HCT116 (cell line): ENCODE results near the gene NLRP12. TPM values are rescaled to one million over a fixed set of nuclear protein-coding genes. Genes with fewer than 3 reads are reported as not detected.

Experiments used
- ATAC-seq: fragments of 200-7000 bp; cut with Tn5 transposase; 2 replicates; pipeline ENCODE4 v1.9.1; 2020; ENCODE audit warnings: mild to moderate bottlenecking, moderate library complexity
- BruUV-seq: library from RNA; stranded (reverse); fragments of 400-500 nt; replicated peaks from 2 replicates; lab custom pipeline; 2021; lab: Mats Ljungman, UMichigan
- CTCF ChIA-PET: fragments of 300-600 bp; sonication (Branson Sonifier 250); formaldehyde crosslinking; loops from one replicate; lab custom pipeline; 2021; ENCODE audit warnings: antibody characterized with exemption; lab: Charles Lee
- POLR2A ChIA-PET: fragments of 300-600, 350-600 bp; sonication (Branson Sonifier 250); formaldehyde crosslinking; loops from one replicate; lab custom pipeline; 2021; ENCODE audit warnings: antibody characterized with exemption; lab: Charles Lee
- RAD21 ChIA-PET, 2 experiments: fragments of 300-600 bp; sonication (Branson Sonifier 250); formaldehyde crosslinking; loops; one replicate each; lab custom pipeline; 2023; ENCODE audit warnings: low total read pairs in 2 of 2; ENCODE audit not compliant: uncharacterized antibody in 2 of 2, unreplicated experiment in 2 of 2, low non-redundant PET in 1 of 2; lab: Charles Lee
- DNase-seq: peaks from one replicate; pipeline ENCODE4 v3.0.0-alpha.2; 2010; ENCODE audit warnings: low read depth, low spot score
- H2AFZ ChIP-seq: fragments of 200-600 bp; shearing (Covaris generic), sonication (generic); 2 replicates; pipeline ENCODE4 v1.6.1; 2017; ENCODE audit warnings: low read depth, mixed run types, mixed read lengths, antibody characterized with exemption, low read length; ENCODE audit not compliant: poor library complexity, severe bottlenecking
- H3K27ac ChIP-seq: 2 replicates; pipeline ENCODE4 v1.5.1; 2012; ENCODE audit warnings: low read depth, low read length
- H3K27me3 ChIP-seq: fragments of 200-600 bp; sonication (generic); 2 replicates; pipeline ENCODE4 v1.6.1; 2016; ENCODE audit warnings: mixed run types, low read length, mixed read lengths; ENCODE audit not compliant: insufficient read depth
- H3K36me3 ChIP-seq, 2 experiments: fragments of 200-500 bp in 1 of 2; fragments of 200-600 bp in 1 of 2; sonication (Bioruptor generic) in 1 of 2; sonication (generic) in 1 of 2; 2 replicates each; pipeline versions ENCODE4 v1.5.1 to v1.6.1; 2014 to 2016; ENCODE audit warnings: low read length in 2 of 2, inconsistent platforms in 1 of 2, mixed read lengths in 1 of 2, mixed run types in 1 of 2; ENCODE audit not compliant: insufficient read depth in 2 of 2, control insufficient read depth in 1 of 2
- H3K4me1 ChIP-seq, 2 experiments: fragments of 200-600 bp in 1 of 2; sonication (generic) in 1 of 2; 2 replicates each; pipeline versions ENCODE4 v1.5.1 to v1.6.1; 2012 to 2017; ENCODE audit warnings: low read length in 2 of 2, inconsistent platforms in 1 of 2, mild to moderate bottlenecking in 1 of 2, mixed read lengths in 1 of 2, mixed run types in 1 of 2, moderate library complexity in 1 of 2; ENCODE audit not compliant: insufficient read depth in 2 of 2, control insufficient read depth in 1 of 2
- H3K4me2 ChIP-seq: fragments of 200-600 bp; sonication (generic); 2 replicates; pipeline ENCODE4 v1.6.1; 2017; ENCODE audit warnings: mixed run types, low read length, mixed read lengths
- H3K4me3 ChIP-seq, 2 experiments: fragments of 200-600 bp in 1 of 2; sonication (generic) in 1 of 2; replicated peaks in 1 of 2; 2 replicates each; pipeline ENCODE4 v1.5.1; 2011 to 2016; ENCODE audit warnings: low read length in 2 of 2, control low read depth in 1 of 2, low read depth in 1 of 2, mild to moderate bottlenecking in 1 of 2, mixed read lengths in 1 of 2, mixed run types in 1 of 2
- H3K79me2 ChIP-seq: fragments of 200-600 bp; sonication (generic); 2 replicates; pipeline ENCODE4 v1.6.1; 2017; ENCODE audit warnings: mild to moderate bottlenecking, mixed run types, low read length, moderate library complexity, mixed read lengths; ENCODE audit not compliant: insufficient read depth
- H3K9ac ChIP-seq: fragments of 200-600 bp; sonication (generic); 2 replicates; pipeline ENCODE4 v1.6.1; 2016; ENCODE audit warnings: low read length, mixed read lengths
- H3K9me2 ChIP-seq: fragments of 200-600 bp; sonication (generic), shearing (Covaris generic); 2 replicates; pipeline ENCODE4 v1.6.1; 2017; ENCODE audit warnings: mixed run types, mild to moderate bottlenecking, moderate library complexity; ENCODE audit not compliant: insufficient read depth
- H3K9me3 ChIP-seq, 2 experiments: fragments of 200-500 bp in 1 of 2; fragments of 200-600 bp in 1 of 2; sonication (Bioruptor generic) in 1 of 2; sonication (generic) in 1 of 2; 2 replicates each; pipeline ENCODE4 v1.6.1; 2014 to 2017; ENCODE audit warnings: low read length in 2 of 2, mixed read lengths in 2 of 2, inconsistent platforms in 1 of 2, low read depth in 1 of 2, mild to moderate bottlenecking in 1 of 2, mixed run types in 1 of 2, moderate library complexity in 1 of 2; ENCODE audit not compliant: control insufficient read depth in 1 of 2, insufficient read depth in 1 of 2
- H4K20me1 ChIP-seq: fragments of 200-600 bp; sonication (generic), shearing (Covaris generic); 2 replicates; pipeline ENCODE4 v1.6.1; 2017; ENCODE audit warnings: mixed run types, mild to moderate bottlenecking, moderate library complexity; ENCODE audit not compliant: insufficient read depth
- ATF3 ChIP-seq: IDR thresholded peaks from 2 replicates; pipeline ENCODE4 v1.6.1; 2012
- CBX3 ChIP-seq: IDR thresholded peaks from 2 replicates; pipeline ENCODE4 v1.6.1; 2012; ENCODE audit warnings: low read depth
- CTCF ChIP-seq, 3 experiments: fragments of 200-600 bp in 1 of 3; sonication (generic) in 1 of 3; IDR thresholded peaks in 2 of 3; conservative IDR thresholded peaks in 1 of 3; 2 replicates each; pipeline ENCODE4 v1.5.1; 2012 to 2017; ENCODE audit warnings: low read depth in 2 of 3, low read length in 2 of 3, antibody characterized with exemption in 1 of 3, borderline replicate concordance in 1 of 3, control low read depth in 1 of 3, mild to moderate bottlenecking in 1 of 3, mixed read lengths in 1 of 3, mixed run types in 1 of 3, moderate library complexity in 1 of 3; ENCODE audit not compliant: insufficient read depth in 1 of 3
- EZH2 ChIP-seq: fragments of 200-600 bp; sonication (generic); IDR thresholded peaks from 2 replicates; pipeline ENCODE4 v1.6.1; 2017; ENCODE audit warnings: antibody characterized with exemption, mixed run types
- EZH2phosphoT487 ChIP-seq: fragments of 200-600 bp; IDR thresholded peaks from 2 replicates; pipeline ENCODE4 v1.6.1; 2018; ENCODE audit warnings: antibody characterized with exemption, borderline replicate concordance
- FOSL1 ChIP-seq: IDR thresholded peaks from 2 replicates; pipeline ENCODE4 v1.6.1; 2012; ENCODE audit warnings: low read depth
- RAD21 ChIP-seq: IDR thresholded peaks from 2 replicates; pipeline ENCODE4 v1.6.1; 2012; ENCODE audit warnings: low read depth, mild to moderate bottlenecking
- REST ChIP-seq: IDR thresholded peaks from 2 replicates; pipeline ENCODE4 v1.6.1; 2012; ENCODE audit warnings: low read depth
- SRF ChIP-seq: IDR thresholded peaks from 2 replicates; pipeline ENCODE4 v1.6.1; 2012; ENCODE audit warnings: low read depth
- ZFX ChIP-seq: fragments of 450-650 bp; IDR thresholded peaks from 2 replicates; pipeline ENCODE4 v1.6.1; 2017
- intact Hi-C: fragments of 100-400 bp; cut with micrococcal nuclease; formaldehyde crosslinking; loops from 2 replicates; pipeline ENCODE4 v1.10.0; 2022
- total RNA-seq: library from RNA; stranded (reverse); gene quantifications from one replicate; pipeline ENCODE4 v1.2.1, GENCODE V29; 2021; ENCODE audit not compliant: unreplicated experiment

NLRP12 gene
- total RNA-seq, 1 experiment from 2014 or later: 0.25 TPM

- Histone ChIP-seq H3K79me2 (no peaks in the 10 kb centered on the region), H2AFZ (peak overlapping the region; percentile 3), H3K9me2 (no peaks in the 10 kb centered on the region), H3K27ac (no peak overlapping the region), H3K4me2 (no peak overlapping the region; the same call in 1 of the 2 replicates), H3K27me3 (no peaks in the 10 kb centered on the region), H3K36me3 (no peaks in the 10 kb centered on the region), H3K9me3 (no peaks in the 10 kb centered on the region), H3K9ac (no peak overlapping the region), H3K4me1 (no peaks in the 10 kb centered on the region), H3K4me3 (no peak overlapping the region), H4K20me1 (no peaks in the 10 kb centered on the region)
- BruUV-seq: no TSS peak
- intact Hi-C loops: loop anchor here (1.0 kb wide), 1 partner anchor 20 kb away; no protein-coding TSS in a partner anchor
- RAD21 ChIA-PET: interaction anchor here in 1 of 2 experiments (1.3 kb wide), 1 partner anchor 20 kb away, joined by 3 read pairs; no protein-coding TSS in a partner anchor
- POLR2A ChIA-PET: no interaction called here
- CTCF ChIA-PET: interaction anchor here (1.7 kb wide), 1 partner anchor 20 kb away, joined by 6 read pairs; no protein-coding TSS in a partner anchor
- DNase-seq: peak; percentile 61
- peak; percentile 51 to 68 (median 65); a peak in 5 of 6 replicates for TF ChIP-seq CTCF (IDR thresholded peaks at IDR 0.05 in 2 of 3, conservative IDR thresholded peaks at IDR 0.05 in 1 of 3; ENCODE audit: borderline replicate concordance in 1 of 3, insufficient read depth in 1 of 3, low read depth in 2 of 3, low read length in 2 of 3)
- peak; percentile 67 for TF ChIP-seq RAD21
- TF ChIP-seq EZH2: no peak
- peak; percentile 78 for ATAC-seq
Measured at GRCh38 chr19:53772943-53773342, 51.2 kb downstream of the NLRP12 start.

GRCh38 chr19:53771144-53771543 lies 53.0 kb downstream of the NLRP12 start:
- Histone ChIP-seq H3K9me3 (peaks cover 0 to 3% of the 10 kb centered on the region in 2 experiments; a peak in 1 of 4 replicates), H4K20me1 (no peaks in the 10 kb centered on the region), H2AFZ (no peak overlapping the region), H3K36me3 (no peaks in the 10 kb centered on the region), H3K9ac (no peak overlapping the region), H3K79me2 (no peaks in the 10 kb centered on the region), H3K4me2 (no peak overlapping the region), H3K27me3 (no peaks in the 10 kb centered on the region), H3K9me2 (no peaks in the 10 kb centered on the region), H3K27ac (no peak overlapping the region), H3K4me3 (no peak overlapping the region), H3K4me1 (no peaks in the 10 kb centered on the region)
- no TSS peak for BruUV-seq
- ChIA-PET CTCF (interaction anchor here (1.0 to 1.7 kb wide), 2 partner anchors 22 to 253 kb away, joined by 3 to 6 read pairs; no protein-coding TSS in a partner anchor), RAD21 (no interaction called here), POLR2A (no interaction called here)
- intact Hi-C loops: no loop called here
- ATAC-seq: no peak
- no peak for DNase-seq
- TF ChIP-seq SRF (no peak), ATF3 (no peak), CTCF (IDR thresholded peaks at IDR 0.05 in 2 of 3, conservative IDR thresholded peaks at IDR 0.05 in 1 of 3; ENCODE audit: borderline replicate concordance in 1 of 3, insufficient read depth in 1 of 3, low read depth in 2 of 3, low read length in 2 of 3) (no peak), EZH2phosphoT487 (no peak), ZFX (no peak), RAD21 (no peak), CBX3 (no peak), EZH2 (no peak), FOSL1 (no peak), REST (no peak)
